ENCODE data around the gene SLC16A2.
"Not testable (repeated sequence)": the region's sequence is repeated elsewhere in the genome, so short reads cannot be mapped to it uniquely, and the experiment has no call there.

Gene SLC16A2

GRCh38 chrX:74453178-74453577 lies 31.9 kb downstream of the SLC16A2 start:
- no peaks in the 10 kb centered on the region for H4K20me1 ChIP-seq (ENCODE audit: low read depth, low read length)
- no peaks in the 10 kb centered on the region for H3K9me2 ChIP-seq (replicated peaks; ENCODE audit: insufficient read depth, low read length)
- H3K4me3 ChIP-seq (ENCODE audit: insufficient read depth, low read length, poor library complexity, severe bottlenecking): no peak overlapping the region
- no peak overlapping the region for H3K4me2 ChIP-seq (ENCODE audit: low read depth, low read length, poor library complexity, severe bottlenecking)
- H3K9ac ChIP-seq (ENCODE audit: low read length): no peak overlapping the region
- no peak overlapping the region for H3K27ac ChIP-seq (ENCODE audit: low read depth, low read length)
- no peaks in the 10 kb centered on the region for H3F3A ChIP-seq (ENCODE audit: insufficient read depth)
- no peak overlapping the region for H2AFZ ChIP-seq (ENCODE audit: low read depth, low read length, severe bottlenecking)
- no peak for TF ChIP-seq CTCF (IDR thresholded peaks at IDR 0.05; ENCODE audit: insufficient read depth, low read length, poor library complexity, severe bottlenecking)
- no peak for TF ChIP-seq EZH2phosphoT487 (conservative IDR thresholded peaks at IDR 0.05; ENCODE audit: low read length)
- no peaks in the 10 kb centered on the region for H3K79me2 ChIP-seq (ENCODE audit: insufficient read depth, low read length)
- no peaks in the 10 kb centered on the region for H3K27me3 ChIP-seq (ENCODE audit: low read length)
- no peaks in the 10 kb centered on the region for H3K9me3 ChIP-seq (ENCODE audit: insufficient read depth, low read length)
- H3K36me3 ChIP-seq (ENCODE audit: low read length): no peaks in the 10 kb centered on the region

- H3K9me3 ChIP-seq (ENCODE audit: insufficient read depth, low read length); H3K9me2 ChIP-seq (replicated peaks; ENCODE audit: insufficient read depth, low read length); H3K9ac ChIP-seq (ENCODE audit: low read length); H3K36me3 ChIP-seq (ENCODE audit: low read length); H3K4me2 ChIP-seq (ENCODE audit: low read depth, low read length, poor library complexity, severe bottlenecking); H3F3A ChIP-seq (ENCODE audit: insufficient read depth); H3K79me2 ChIP-seq (ENCODE audit: insufficient read depth, low read length); H3K27ac ChIP-seq (ENCODE audit: low read depth, low read length); H3K4me3 ChIP-seq (ENCODE audit: insufficient read depth, low read length, poor library complexity, severe bottlenecking); H2AFZ ChIP-seq (ENCODE audit: low read depth, low read length, severe bottlenecking); H4K20me1 ChIP-seq (ENCODE audit: low read depth, low read length); H3K27me3 ChIP-seq (ENCODE audit: low read length): not testable (repeated sequence)
These were observed 32.9 kb downstream of the SLC16A2 start for GRCh38 chrX:74454233-74454632.

- Histone ChIP-seq H3K36me3 (ENCODE audit: low read length) (no peaks in the 10 kb centered on the region), H3K9me3 (ENCODE audit: insufficient read depth, low read length) (no peaks in the 10 kb centered on the region), H4K20me1 (ENCODE audit: low read depth, low read length) (no peaks in the 10 kb centered on the region), H3K79me2 (ENCODE audit: insufficient read depth, low read length) (no peaks in the 10 kb centered on the region), H3K4me2 (ENCODE audit: low read depth, low read length, poor library complexity, severe bottlenecking) (no peak overlapping the region), H3K27ac (ENCODE audit: low read depth, low read length) (no peak overlapping the region), H3K4me3 (ENCODE audit: insufficient read depth, low read length, poor library complexity, severe bottlenecking) (no peak overlapping the region), H3K27me3 (ENCODE audit: low read length) (no peaks in the 10 kb centered on the region), H3K9me2 (replicated peaks; ENCODE audit: insufficient read depth, low read length) (no peaks in the 10 kb centered on the region), H3F3A (ENCODE audit: insufficient read depth) (no peaks in the 10 kb centered on the region), H2AFZ (ENCODE audit: low read depth, low read length, severe bottlenecking) (no peak overlapping the region), H3K9ac (ENCODE audit: low read length) (no peak overlapping the region)
- no peak for TF ChIP-seq CTCF (IDR thresholded peaks at IDR 0.05; ENCODE audit: insufficient read depth, low read length, poor library complexity, severe bottlenecking)
- TF ChIP-seq EZH2phosphoT487 (conservative IDR thresholded peaks at IDR 0.05; ENCODE audit: low read length): no peak
These were observed 37.4 kb downstream of the SLC16A2 start for GRCh38 chrX:74458736-74459135.

- H2AFZ ChIP-seq (ENCODE audit: low read depth, low read length, severe bottlenecking): no peak overlapping the region
- no peaks in the 10 kb centered on the region for H3K9me3 ChIP-seq (ENCODE audit: insufficient read depth, low read length)
- no peaks in the 10 kb centered on the region for H3K36me3 ChIP-seq (ENCODE audit: low read length)
- H3K27me3 ChIP-seq (ENCODE audit: low read length): no peaks in the 10 kb centered on the region
- no peak overlapping the region for H3K4me2 ChIP-seq (ENCODE audit: low read depth, low read length, poor library complexity, severe bottlenecking)
- H3K4me3 ChIP-seq (ENCODE audit: insufficient read depth, low read length, poor library complexity, severe bottlenecking): no peak overlapping the region
- no peaks in the 10 kb centered on the region for H3F3A ChIP-seq (ENCODE audit: insufficient read depth)
- no peaks in the 10 kb centered on the region for H3K79me2 ChIP-seq (ENCODE audit: insufficient read depth, low read length)
- H3K9ac ChIP-seq (ENCODE audit: low read length): no peak overlapping the region
- no peak overlapping the region for H3K27ac ChIP-seq (ENCODE audit: low read depth, low read length)
- H4K20me1 ChIP-seq (ENCODE audit: low read depth, low read length): no peaks in the 10 kb centered on the region
- H3K9me2 ChIP-seq (replicated peaks; ENCODE audit: insufficient read depth, low read length): no peaks in the 10 kb centered on the region
- TF ChIP-seq CTCF (IDR thresholded peaks at IDR 0.05; ENCODE audit: insufficient read depth, low read length, poor library complexity, severe bottlenecking) (no peak), EZH2phosphoT487 (conservative IDR thresholded peaks at IDR 0.05; ENCODE audit: low read length) (no peak)
These were observed 40.1 kb downstream of the SLC16A2 start for GRCh38 chrX:74461384-74461783.
